Kidney (tissue), 14 donors: ENCODE measurements around the gene CNTROB. TPM values are rescaled to one million over a fixed set of nuclear protein-coding genes. Genes with fewer than 3 reads are reported as not detected.
A peak's percentile ranks its signal among the peaks of the same experiment; 100 is the strongest.

Experiments
- DNase-seq, 5 donors: peaks; one replicate each; pipeline ENCODE4 v3.0.0-alpha.2; 2013 to 2020
- FAIRE-seq: peaks from 2 replicates; lab custom pipeline; 2012; peaks lifted over from hg19 to GRCh38; lab: Jason Lieb, UNC
- H3K27ac ChIP-seq, 2 donors: one replicate each; pipeline ENCODE4 v1.7.0; 2013; ENCODE audit warnings: low read depth in 2 of 2, low read length in 2 of 2, inconsistent platforms in 1 of 2
- H3K27me3 ChIP-seq: one replicate; pipeline ENCODE4 v1.7.1; 2013; ENCODE audit warnings: low read length, inconsistent platforms; ENCODE audit not compliant: control insufficient read depth, insufficient read depth
- H3K36me3 ChIP-seq, 3 donors: one replicate each; pipeline versions ENCODE4 v1.7.0 to v1.7.1; 2013; ENCODE audit warnings: low read length in 3 of 3, control low read depth in 1 of 3, inconsistent platforms in 1 of 3; ENCODE audit not compliant: insufficient read depth in 3 of 3, control insufficient read depth in 2 of 3
- H3K4me1 ChIP-seq, 3 donors: one replicate each; pipeline versions ENCODE4 v1.7.0 to v1.7.1; 2013; ENCODE audit warnings: low read length in 3 of 3, inconsistent platforms in 1 of 3, low read depth in 1 of 3; ENCODE audit not compliant: control insufficient read depth in 2 of 3, insufficient read depth in 2 of 3
- H3K4me3 ChIP-seq, 3 donors: one replicate each; pipeline versions ENCODE4 v1.7.0 to v1.8.1; 2013; ENCODE audit warnings: low read length in 3 of 3, control low read depth in 1 of 3, inconsistent platforms in 1 of 3
- H3K9ac ChIP-seq, 3 donors: one replicate each; pipeline versions ENCODE4 v1.7.0 to v1.7.1; 2013; ENCODE audit warnings: low read length in 3 of 3, control low read depth in 1 of 3, inconsistent platforms in 1 of 3
- H3K9me3 ChIP-seq, 3 donors: one replicate each; pipeline versions ENCODE4 v1.7.0 to v1.7.1; 2013; ENCODE audit warnings: low read length in 3 of 3, control low read depth in 1 of 3, inconsistent platforms in 1 of 3; ENCODE audit not compliant: control insufficient read depth in 2 of 3, insufficient read depth in 1 of 3
- intact Hi-C: fragments of 100-400 bp; cut with DNase I; formaldehyde crosslinking; loops from one replicate; pipeline ENCODE4 v1.11.1; 2022
- polyA plus RNA-seq: library from polyadenylated mRNA; stranded (reverse); fragments of 350-450 nt; fragmentation: Illumina TruSeq; extraction: RNeasy Lipid Tissue Mini Kit (QIAGEN cat#74804); gene quantifications from one replicate; pipeline ENCODE4 v1.2.3, GENCODE V29; 2014; ENCODE audit warnings: low read depth, low replicate concordance; ENCODE audit not compliant: insufficient read depth
- total RNA-seq: library from RNA; stranded (reverse); fragmentation: NEBNext Ultra II Directional; extraction: Animal tissue kit (Norgen Biotek cat#: 25700); gene quantifications from one replicate; pipeline ENCODE4 v1.2.1, GENCODE V29; 2021
- TF ChIP-seq, protein P1 (sequence below): IDR thresholded peaks from 3 replicates; pipeline ENCODE4 v1.5.1; 2012; ENCODE audit warnings: mild to moderate bottlenecking, moderate library complexity, borderline replicate concordance; ENCODE audit not compliant: insufficient read depth; ENCODE audit errors: extremely low read depth
- donor health status: control.
- donor health status: control.
- donor health status: control.
- donor health status: control.
- donor health status: control.
- donor health status: DM: yes; HTN: yes; CAD: no.
- donor health status: Normal renal cell carcinoma (clear cell type).

The CNTROB gene
- total and polyA plus RNA-seq, 2 donors from 2014 or later: 11.6 to 27.5 TPM

DNA sequence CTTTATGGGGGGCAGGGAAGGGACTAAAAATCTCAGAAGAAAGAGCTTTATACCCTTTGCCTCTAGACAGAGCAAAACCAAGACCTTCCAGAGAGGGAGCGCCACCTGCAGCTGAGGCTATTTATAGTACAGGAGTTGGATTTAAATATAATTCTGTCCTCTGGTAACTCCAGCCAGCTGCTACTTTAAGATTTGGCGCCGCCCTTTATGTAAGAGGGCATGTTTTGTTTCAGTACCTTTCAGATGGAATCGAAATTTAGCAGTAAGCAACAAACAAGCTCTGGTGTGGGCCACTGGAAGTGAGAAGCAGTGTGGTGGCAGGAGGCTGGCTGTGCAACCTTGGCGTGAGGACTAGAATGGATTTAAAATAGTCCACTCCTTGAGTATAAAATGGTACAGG lies 65.2 kb downstream of the CNTROB start:
- FAIRE-seq (no peak), DNase-seq (peak in 2 of 5 donors; percentile 5 to 58)
- peaks cover 16% of the 10 kb centered on the region for H3K27me3 ChIP-seq
- H3K9me3 ChIP-seq: no peaks in the 10 kb centered on the region
- H3K4me3 ChIP-seq: no peak overlapping the region
- H3K4me1 ChIP-seq: peaks cover 0 to 2% (median 0%) of the 10 kb centered on the region in 3 donors
- H3K27ac ChIP-seq: no peak overlapping the region
- H3K36me3 ChIP-seq: no peaks in the 10 kb centered on the region
- intact Hi-C loops: no loop called here
- TF ChIP-seq, protein P1, sequence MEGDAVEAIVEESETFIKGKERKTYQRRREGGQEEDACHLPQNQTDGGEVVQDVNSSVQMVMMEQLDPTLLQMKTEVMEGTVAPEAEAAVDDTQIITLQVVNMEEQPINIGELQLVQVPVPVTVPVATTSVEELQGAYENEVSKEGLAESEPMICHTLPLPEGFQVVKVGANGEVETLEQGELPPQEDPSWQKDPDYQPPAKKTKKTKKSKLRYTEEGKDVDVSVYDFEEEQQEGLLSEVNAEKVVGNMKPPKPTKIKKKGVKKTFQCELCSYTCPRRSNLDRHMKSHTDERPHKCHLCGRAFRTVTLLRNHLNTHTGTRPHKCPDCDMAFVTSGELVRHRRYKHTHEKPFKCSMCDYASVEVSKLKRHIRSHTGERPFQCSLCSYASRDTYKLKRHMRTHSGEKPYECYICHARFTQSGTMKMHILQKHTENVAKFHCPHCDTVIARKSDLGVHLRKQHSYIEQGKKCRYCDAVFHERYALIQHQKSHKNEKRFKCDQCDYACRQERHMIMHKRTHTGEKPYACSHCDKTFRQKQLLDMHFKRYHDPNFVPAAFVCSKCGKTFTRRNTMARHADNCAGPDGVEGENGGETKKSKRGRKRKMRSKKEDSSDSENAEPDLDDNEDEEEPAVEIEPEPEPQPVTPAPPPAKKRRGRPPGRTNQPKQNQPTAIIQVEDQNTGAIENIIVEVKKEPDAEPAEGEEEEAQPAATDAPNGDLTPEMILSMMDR: no peak
- no peak overlapping the region for H3K9ac ChIP-seq

Other genes starting within 250 kb of the CNTROB start
- 66.9 TPM for gene TP53, start 244.7 kb upstream of the CNTROB start, total RNA-seq
- gene TP53, start 244.7 kb upstream of the CNTROB start, polyA plus RNA-seq: 14.8 TPM
- 6.5 TPM for gene WRAP53, start 243.7 kb upstream of the CNTROB start, total RNA-seq
- gene WRAP53, start 243.7 kb upstream of the CNTROB start, polyA plus RNA-seq: 10.8 TPM
- gene EFNB3, start 227.0 kb upstream of the CNTROB start, total RNA-seq: 3.5 TPM
- gene EFNB3, start 227.0 kb upstream of the CNTROB start, polyA plus RNA-seq: 2.3 TPM
- gene DNAH2, start 214.5 kb upstream of the CNTROB start, total RNA-seq: 0.66 TPM
- gene DNAH2, start 214.5 kb upstream of the CNTROB start, polyA plus RNA-seq: 0.17 TPM
- 32.3 TPM for gene KDM6B, start 98.0 kb upstream of the CNTROB start, total RNA-seq
- gene KDM6B, start 98.0 kb upstream of the CNTROB start, polyA plus RNA-seq: 3.9 TPM
- 17.6 TPM for gene TMEM88, start 77.1 kb upstream of the CNTROB start, total RNA-seq
- gene TMEM88, start 77.1 kb upstream of the CNTROB start, polyA plus RNA-seq: 59.8 TPM
- gene NAA38, start 74.6 kb upstream of the CNTROB start, total RNA-seq: 69.6 TPM
- 246 TPM for gene NAA38, start 74.6 kb upstream of the CNTROB start, polyA plus RNA-seq
- gene CYB5D1, start 74.2 kb upstream of the CNTROB start, total RNA-seq: 20.4 TPM
- gene CYB5D1, start 74.2 kb upstream of the CNTROB start, polyA plus RNA-seq: 14.3 TPM
- 94.6 TPM for gene CHD3, start 43.4 kb upstream of the CNTROB start, total RNA-seq
- 41.5 TPM for gene CHD3, start 43.4 kb upstream of the CNTROB start, polyA plus RNA-seq
- gene RNF227, start 15.9 kb upstream of the CNTROB start, total RNA-seq: 2.5 TPM
- gene RNF227, start 15.9 kb upstream of the CNTROB start, polyA plus RNA-seq: 2.5 TPM
- 3.9 TPM for gene KCNAB3, start 2.4 kb upstream of the CNTROB start, total RNA-seq
- gene KCNAB3, start 2.4 kb upstream of the CNTROB start, polyA plus RNA-seq: 0.71 TPM
- 149 TPM for gene TRAPPC1, start 260 bp upstream of the CNTROB start, total RNA-seq
- 291 TPM for gene TRAPPC1, start 260 bp upstream of the CNTROB start, polyA plus RNA-seq
- 0.19 TPM for gene GUCY2D, start 70.4 kb downstream of the CNTROB start, total RNA-seq
- 0.24 TPM for gene GUCY2D, start 70.4 kb downstream of the CNTROB start, polyA plus RNA-seq
- gene ALOX15B, start 106.9 kb downstream of the CNTROB start, total RNA-seq: 8.0 TPM
- 0.15 TPM for gene ALOX15B, start 106.9 kb downstream of the CNTROB start, polyA plus RNA-seq
- gene ALOX12B, start 155.5 kb downstream of the CNTROB start, total RNA-seq: not detected
- gene ALOX12B, start 155.5 kb downstream of the CNTROB start, polyA plus RNA-seq: not detected
- not detected for gene ALOXE3, start 186.3 kb downstream of the CNTROB start, total RNA-seq
- gene ALOXE3, start 186.3 kb downstream of the CNTROB start, polyA plus RNA-seq: not detected
- gene HES7, start 191.9 kb downstream of the CNTROB start, total RNA-seq: 0.25 TPM
- gene HES7, start 191.9 kb downstream of the CNTROB start, polyA plus RNA-seq: not detected
- gene PER1, start 220.2 kb downstream of the CNTROB start, total RNA-seq: 161 TPM
- 25.2 TPM for gene PER1, start 220.2 kb downstream of the CNTROB start, polyA plus RNA-seq
- gene VAMP2, start 230.7 kb downstream of the CNTROB start, total RNA-seq: 107 TPM
- 124 TPM for gene VAMP2, start 230.7 kb downstream of the CNTROB start, polyA plus RNA-seq
- gene TMEM107, start 244.2 kb downstream of the CNTROB start, total RNA-seq: 23.4 TPM
- gene TMEM107, start 244.2 kb downstream of the CNTROB start, polyA plus RNA-seq: 24.6 TPM